GM18867 (cell line): ENCODE results near the gene KRT6C.
"Not testable (repeated sequence)": the region's sequence is repeated elsewhere in the genome, so short reads cannot be mapped to it uniquely, and the experiment has no call there.

Source experiments
- ATAC-seq: cut with Tn5 transposase; IDR thresholded peaks from one replicate; pipeline ENCODE4 v1.9.1; 2021; ENCODE audit warnings: mild to moderate bottlenecking, moderate library complexity; ENCODE audit not compliant: unreplicated experiment

KRT6C gene

GRCh38 chr12:52500574-52500973 lies 27.0 kb upstream of the KRT6C start:
- ATAC-seq = not testable (repeated sequence)

GRCh38 chr12:52499806-52500560 lies 26.4 kb upstream of the KRT6C start:
- ATAC-seq = no peak

GRCh38 chr12:52498946-52499345 lies 25.3 kb upstream of the KRT6C start:
- ATAC-seq = no peak

GRCh38 chr12:52497975-52498374 lies 24.4 kb upstream of the KRT6C start:
- ATAC-seq = no peak

- no peak for ATAC-seq
Measured at GRCh38 chr12:52496590-52497071, 23.0 kb upstream of the KRT6C start.

GRCh38 chr12:52496054-52496453 lies 22.4 kb upstream of the KRT6C start:
- no peak for ATAC-seq

GRCh38 chr12:52495389-52495788 lies 21.8 kb upstream of the KRT6C start:
- no peak for ATAC-seq

- no peak for ATAC-seq
Measured at GRCh38 chr12:52494518-52494917, 20.9 kb upstream of the KRT6C start.

- no peak for ATAC-seq
Measured at GRCh38 chr12:52494100-52494499, 20.5 kb upstream of the KRT6C start.

GRCh38 chr12:52493172-52493571 lies 19.6 kb upstream of the KRT6C start, which contains the start of gene KRT6A:
KRT6A (minus strand) TSS chr12:52493257; CDS start chr12:52493188, 69 bp downstream.
- ATAC-seq = no peak

- not testable (repeated sequence) for ATAC-seq
Measured at GRCh38 chr12:52492405-52492804, 18.8 kb upstream of the KRT6C start.

GRCh38 chr12:52491495-52491894 lies 17.9 kb upstream of the KRT6C start:
- ATAC-seq = not testable (repeated sequence)

- no peak for ATAC-seq
Measured at GRCh38 chr12:52488736-52489135, 15.1 kb upstream of the KRT6C start.

- ATAC-seq = not testable (repeated sequence)
Measured at GRCh38 chr12:52487744-52488443, 14.3 kb upstream of the KRT6C start.

GRCh38 chr12:52487211-52487610 lies 13.6 kb upstream of the KRT6C start:
- ATAC-seq = no peak

GRCh38 chr12:52486166-52487105 lies 12.8 kb upstream of the KRT6C start:
- no peak for ATAC-seq

- ATAC-seq = no peak
Measured at GRCh38 chr12:52480073-52480472, 6.5 kb upstream of the KRT6C start.

- no peak for ATAC-seq
Measured at GRCh38 chr12:52477651-52478050, 4.0 kb upstream of the KRT6C start.

- no peak for ATAC-seq
Measured at GRCh38 chr12:52474212-52474611, 607 bp upstream of the KRT6C start.

GRCh38 chr12:52469853-52470252 lies 3.8 kb downstream of the KRT6C start:
- no peak for ATAC-seq

- no peak for ATAC-seq
Measured at GRCh38 chr12:52464897-52465296, 8.7 kb downstream of the KRT6C start.
